OCI-LY1 (cell line): ENCODE results near the gene FAM53B.

ENCODE experiments used
- CTCF ChIP-seq: fragments of 200-600 bp; sonication (generic), shearing (Covaris generic); IDR thresholded peaks from 2 replicates; pipeline ENCODE4 v1.5.1; 2017; ENCODE audit warnings: mild to moderate bottlenecking, antibody characterized with exemption, low read length, moderate library complexity, mixed read lengths
- EZH2 ChIP-seq: fragments of 200-600 bp; sonication (generic), shearing (Covaris generic); IDR thresholded peaks from 2 replicates; pipeline ENCODE4 v1.8.0; 2017; ENCODE audit warnings: borderline replicate concordance, mixed run types, mild to moderate bottlenecking, antibody characterized with exemption, low read length, moderate library complexity, mixed read lengths

GRCh38 chr10:124695259-124695658 lies 48.9 kb downstream of the FAM53B start:
- no peak for TF ChIP-seq CTCF
- TF ChIP-seq EZH2 = no peak
